ENCODE data around the gene GGA2.
A peak's percentile ranks its signal among the peaks of the same experiment; 100 is the strongest.
"Not testable (repeated sequence)": the region's sequence is repeated elsewhere in the genome, so short reads cannot be mapped to it uniquely, and the experiment has no call there.

Gene GGA2

DNA sequence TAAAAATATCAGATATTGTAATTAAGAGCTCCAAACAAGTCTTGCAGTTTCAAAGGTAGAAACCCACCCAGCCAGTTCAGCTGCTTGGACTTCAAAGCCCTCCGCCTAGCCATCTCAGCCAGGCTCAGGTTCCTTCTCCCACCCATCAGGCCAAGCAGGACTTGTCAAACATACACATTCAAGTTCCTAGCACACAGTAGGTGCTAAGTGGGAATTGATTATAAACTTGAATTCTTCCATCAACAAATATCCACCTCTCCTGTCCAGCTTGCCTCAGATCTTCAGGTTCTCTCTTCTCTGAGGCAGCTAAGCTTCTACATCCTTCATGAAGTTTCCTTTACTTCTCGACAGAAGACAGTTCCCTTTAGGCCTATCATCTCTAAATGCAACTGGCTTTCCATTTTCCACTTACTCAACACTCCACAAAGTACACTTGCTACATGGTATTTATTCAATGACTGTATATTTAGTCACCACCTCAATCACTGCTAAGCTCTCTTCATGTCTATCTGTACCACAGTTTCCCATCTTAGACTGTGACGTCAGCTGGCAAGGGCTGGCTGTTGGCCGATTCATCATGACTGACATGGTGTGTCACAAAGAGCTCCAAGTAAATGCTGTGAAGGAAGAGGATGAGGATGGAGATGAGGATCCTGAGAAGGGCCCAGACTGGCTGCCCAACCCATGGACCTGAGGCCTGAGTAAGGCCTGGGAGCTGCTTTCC lies 44.0 kb downstream of the GGA2 start:
- no peak for DNase-seq

DNA sequence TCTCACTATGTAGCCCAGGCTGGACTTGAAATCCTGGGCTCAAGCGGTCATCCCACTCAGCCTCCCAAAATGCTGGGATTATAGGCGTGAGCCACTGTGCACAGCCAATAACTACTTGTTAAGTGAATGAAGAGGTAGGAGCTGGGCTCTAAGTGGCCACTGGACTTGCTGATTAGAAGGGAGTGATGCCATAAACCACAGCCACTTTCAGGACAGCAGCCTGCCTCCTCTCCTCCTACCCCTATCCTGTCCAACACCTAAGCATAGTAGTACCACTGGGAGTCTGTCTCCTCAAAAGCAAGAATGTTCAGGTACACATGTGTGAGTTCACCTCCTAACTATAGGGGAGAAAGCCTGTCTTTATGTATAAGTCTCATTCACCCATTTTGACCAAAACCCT lies 45.1 kb downstream of the GGA2 start:
- DNase-seq = no peak

- no peak for DNase-seq
Observed at GRCh38 chr16:23464196-23464595, 46.1 kb downstream of the GGA2 start.

GRCh38 chr16:23462994-23463393 lies 47.3 kb downstream of the GGA2 start:
- DNase-seq = not testable (repeated sequence)

- no peak for DNase-seq
Observed at GRCh38 chr16:23453338-23454052, 56.8 kb downstream of the GGA2 start.

GRCh38 chr16:23452572-23453337 lies 57.5 kb downstream of the GGA2 start, which contains the start of gene COG7:
Gene COG7, minus strand, starts transcription at chr16:23453189. Its CDS starts 195 bp downstream, at chr16:23452994.
- DNase-seq = peak; percentile 89

DNA sequence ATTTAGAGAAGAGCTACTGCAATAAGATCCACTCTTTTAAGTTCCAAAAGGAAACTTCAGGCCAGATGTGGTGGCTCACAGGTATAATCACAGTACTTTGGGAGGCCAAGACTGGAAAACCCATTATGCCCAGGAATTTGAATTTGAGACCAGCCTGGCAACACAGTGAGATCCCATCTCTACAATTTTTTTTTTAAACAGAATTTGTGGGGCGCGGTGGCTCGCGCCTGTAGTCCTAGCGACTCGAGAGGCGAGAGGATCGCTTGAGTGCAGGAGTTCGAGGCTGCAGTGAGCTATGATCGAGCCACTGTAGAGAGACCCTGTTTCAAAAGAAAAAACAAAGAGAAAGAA lies 58.1 kb downstream of the GGA2 start:
- no peak for DNase-seq

GRCh38 chr16:23448392-23448791 lies 61.9 kb downstream of the GGA2 start:
- no peak for DNase-seq

DNA sequence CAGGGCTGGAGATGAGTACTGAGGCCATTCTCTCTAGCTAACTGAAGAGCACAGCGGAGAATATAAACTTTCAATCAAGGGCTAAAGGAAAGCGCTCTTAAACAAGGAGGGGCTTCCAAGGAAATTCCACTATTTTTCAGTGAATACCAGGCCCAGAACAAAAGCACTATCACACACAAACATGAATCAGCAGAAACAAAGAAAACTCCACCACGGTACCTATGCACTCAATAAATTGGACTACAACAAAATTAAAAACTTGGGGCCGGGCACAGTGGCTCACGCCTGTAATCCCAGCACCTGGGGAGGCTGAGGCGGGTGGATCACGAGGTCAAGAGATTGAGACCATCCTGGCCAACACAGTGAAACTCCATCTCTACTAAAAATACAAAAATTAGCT lies 72.8 kb downstream of the GGA2 start:
- DNase-seq = not testable (repeated sequence)

DNA sequence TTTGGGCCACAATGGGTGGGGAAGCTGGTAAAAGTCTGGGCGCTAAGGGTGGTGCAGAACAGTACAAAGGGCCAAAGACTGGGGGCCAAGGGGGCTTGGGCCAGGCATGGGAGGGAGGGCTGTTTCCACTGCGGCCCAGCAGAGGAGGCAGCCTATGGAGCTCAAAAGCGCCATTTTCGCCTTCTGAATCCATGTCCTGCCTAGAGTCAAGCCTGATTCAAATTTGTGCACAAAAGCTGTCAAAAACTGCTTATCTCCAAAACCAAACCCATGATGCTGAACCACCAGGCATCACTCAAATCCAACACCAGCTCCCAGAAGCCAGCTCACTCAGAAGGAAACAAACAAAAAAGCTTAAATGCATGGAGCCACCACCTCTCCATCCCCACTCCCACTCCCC lies 73.3 kb downstream of the GGA2 start:
- DNase-seq = no peak

DNA sequence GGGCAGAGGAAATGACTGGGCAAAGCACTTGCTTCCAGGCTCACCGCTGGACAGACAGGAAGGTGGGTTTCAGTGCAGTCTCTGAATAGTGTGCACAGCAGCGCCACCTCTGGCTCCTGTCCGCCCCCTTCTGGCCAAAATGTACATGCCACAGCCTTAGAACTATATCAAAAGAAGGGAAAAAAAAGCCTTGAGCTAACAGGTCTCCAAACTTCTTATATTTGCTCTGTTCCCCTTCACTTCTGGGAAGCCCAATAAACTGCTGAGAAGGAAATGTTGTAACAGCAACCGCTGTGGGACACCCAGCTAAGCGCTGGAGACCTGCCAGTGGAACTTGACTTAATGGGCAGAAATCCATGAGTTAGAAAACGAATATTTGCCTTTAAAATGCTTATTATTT lies 74.8 kb downstream of the GGA2 start:
- peak; percentile 71 for DNase-seq

DNA sequence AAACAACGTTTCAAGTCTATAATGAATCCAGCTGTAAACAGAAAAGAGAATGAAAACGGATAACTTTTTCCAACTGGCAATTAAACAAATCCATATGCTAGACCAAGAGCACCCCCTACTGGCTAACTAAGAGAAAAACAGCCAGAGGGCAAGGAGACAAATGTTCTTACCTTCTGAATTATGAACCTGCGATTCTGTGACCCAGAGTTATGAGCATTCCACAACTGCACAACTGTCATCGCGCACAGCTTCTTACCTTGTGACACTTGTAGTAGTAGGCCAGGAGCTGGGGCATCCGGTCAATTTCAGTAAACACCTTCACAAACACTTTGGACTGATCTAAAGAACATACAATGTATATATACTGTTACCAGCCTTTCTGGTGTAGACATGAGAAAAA lies 75.9 kb downstream of the GGA2 start:
- peak; percentile 70 for DNase-seq

DNA sequence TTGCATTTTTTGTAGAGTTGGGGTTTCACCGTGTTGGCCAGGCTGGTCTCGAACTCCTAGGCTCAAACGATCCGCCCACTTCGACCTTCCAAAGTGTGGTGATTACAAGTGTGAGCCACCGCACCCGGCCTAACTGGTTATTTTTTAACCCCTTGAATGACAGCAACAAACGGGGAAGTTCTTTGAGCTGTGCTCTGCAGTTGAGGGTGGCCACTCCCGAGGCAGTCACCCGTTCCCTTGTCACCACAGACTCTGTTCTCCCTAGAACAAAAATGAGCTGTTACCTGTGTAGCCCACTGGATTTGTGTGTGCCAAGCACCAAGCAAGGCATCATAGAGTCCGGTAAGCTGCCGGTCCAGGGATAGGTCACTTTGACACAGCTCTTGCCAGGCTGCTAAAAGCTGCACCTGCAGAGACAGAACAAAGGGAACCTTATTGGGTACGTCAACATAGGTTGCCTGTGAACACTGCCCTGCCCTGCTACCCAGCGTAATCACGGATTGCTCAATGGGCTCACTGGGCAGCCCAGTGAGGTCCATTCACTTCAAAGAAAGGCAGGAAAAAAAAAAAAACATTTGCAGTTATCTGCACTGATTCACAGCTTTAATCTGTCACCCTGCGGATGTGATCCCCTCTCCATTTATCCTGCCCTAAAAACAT lies 76.9 kb downstream of the GGA2 start:
- DNase-seq = no peak

- DNase-seq = no peak
Observed at GRCh38 chr16:23432176-23433128, 77.8 kb downstream of the GGA2 start.

DNA sequence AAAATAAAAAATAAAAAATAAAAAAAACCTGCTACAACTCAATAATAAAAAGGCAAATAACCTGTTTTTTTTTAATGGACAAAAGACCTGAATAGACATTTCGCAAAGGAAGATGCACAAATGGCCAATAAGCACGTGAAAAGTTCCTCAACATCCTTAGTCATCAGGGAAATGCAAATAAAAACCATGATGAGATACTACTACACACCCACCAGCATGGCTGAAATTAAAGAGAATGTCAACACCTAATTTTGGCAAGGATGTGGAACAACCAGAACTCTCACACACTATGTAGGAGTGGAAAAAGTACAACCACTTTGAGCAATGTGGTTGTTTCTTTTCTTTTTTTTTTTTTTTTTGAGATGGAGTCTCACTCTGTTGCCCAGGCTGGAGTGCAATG lies 81.9 kb downstream of the GGA2 start:
- DNase-seq = no peak

DNA sequence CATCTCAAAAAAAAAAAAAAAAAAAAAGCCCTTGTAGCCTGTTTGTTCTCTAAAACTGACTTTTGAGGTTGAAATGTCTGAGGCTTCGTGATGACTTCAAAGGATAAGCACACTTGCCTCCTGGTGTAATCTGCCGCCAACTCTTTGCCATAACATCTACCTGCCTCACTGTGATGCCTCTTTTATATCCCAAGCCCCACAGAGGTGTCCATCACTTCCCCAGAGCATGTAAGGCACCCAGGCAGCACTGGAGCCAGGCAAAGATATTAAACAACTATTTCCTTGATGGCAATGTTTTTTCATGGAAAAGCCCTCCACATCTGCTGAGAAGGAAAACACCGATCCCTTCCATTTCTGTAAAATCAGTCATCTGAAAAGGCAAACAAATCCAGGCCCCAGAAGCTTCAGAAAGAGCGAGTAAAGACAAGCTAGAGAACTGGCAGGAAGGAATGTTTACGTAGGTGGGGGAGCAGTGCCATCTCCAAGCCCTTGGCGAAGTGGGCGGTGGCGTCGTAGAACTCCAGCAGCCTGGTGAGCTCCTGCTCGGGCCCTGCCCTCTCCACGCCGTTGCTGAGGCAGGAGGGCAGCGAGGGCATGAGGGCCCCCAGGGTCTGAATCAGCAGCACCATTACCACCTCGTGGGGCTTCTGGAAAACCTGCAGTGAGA lies 85.9 kb downstream of the GGA2 start:
- no peak for DNase-seq

GRCh38 chr16:23423496-23424049 lies 86.7 kb downstream of the GGA2 start:
- DNase-seq = no peak

GRCh38 chr16:23420011-23420410 lies 90.3 kb downstream of the GGA2 start:
- DNase-seq = no peak

DNA sequence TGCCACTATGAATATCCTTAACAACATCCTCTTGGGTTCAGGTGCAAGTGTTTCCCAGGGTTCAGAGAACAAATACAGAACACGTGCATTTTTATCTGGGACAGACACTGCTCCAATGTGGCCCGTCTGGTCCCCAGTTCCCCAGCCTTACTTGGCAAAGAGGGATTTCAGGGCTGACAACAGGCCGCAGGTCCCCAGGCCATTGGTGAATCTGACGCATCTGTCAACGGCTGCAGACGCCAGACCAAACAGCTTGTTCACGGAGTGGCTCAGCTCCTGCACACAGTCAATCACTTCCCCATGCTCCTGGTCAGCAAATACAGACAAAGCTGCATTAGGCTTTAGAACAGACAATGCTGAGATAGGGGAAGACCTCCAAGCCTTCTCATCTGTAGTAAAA lies 93.5 kb downstream of the GGA2 start:
- DNase-seq = no peak

DNA sequence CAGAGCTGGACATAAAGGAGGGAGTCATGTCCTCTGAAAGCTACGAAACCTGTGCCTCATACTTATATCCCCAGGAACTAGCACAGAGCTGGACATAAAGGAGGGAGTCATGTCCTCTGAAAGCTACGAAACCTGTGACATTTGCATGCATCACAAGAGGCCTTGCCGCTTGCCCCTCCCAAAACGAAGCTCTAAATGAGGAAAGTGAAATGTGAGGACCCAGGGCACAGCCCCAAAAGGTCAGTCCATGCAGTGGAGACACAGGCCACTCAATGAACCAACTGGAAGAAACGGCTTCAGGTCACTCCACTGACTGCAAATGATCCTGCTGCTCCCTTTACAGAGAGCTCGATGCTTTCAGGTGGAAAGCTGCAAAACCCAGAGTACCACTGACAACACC lies 95.6 kb downstream of the GGA2 start:
- no peak for DNase-seq
